ENCODE results near the gene SLC25A21. TPM values are rescaled to one million over a fixed set of nuclear protein-coding genes. Genes with fewer than 3 reads are reported as not detected.

SLC25A21 gene
- total RNA-seq, 1 donor from 2014 or later, result 1.2 TPM

- Mint-ChIP-seq H3K4me1 (ENCODE audit: unreplicated experiment) (no peaks in the 10 kb centered on the region), H3K4me3 (ENCODE audit: unreplicated experiment) (no peak overlapping the region), H3K27ac (ENCODE audit: unreplicated experiment) (no peak overlapping the region), H3K36me3 (ENCODE audit: low read depth, unreplicated experiment) (no peaks in the 10 kb centered on the region), H3K9me3 (ENCODE audit: unreplicated experiment) (no peaks in the 10 kb centered on the region), H3K27me3 (ENCODE audit: unreplicated experiment) (no peaks in the 10 kb centered on the region)
- no peak for DNase-seq (ENCODE audit: low spot score)
- no peak for TF ChIP-seq CTCF (IDR thresholded peaks at IDR 0.05; ENCODE audit: unreplicated experiment)
Measured at GRCh38 chr14:36781897-36782296, 390.5 kb downstream of the SLC25A21 start.

DNA sequence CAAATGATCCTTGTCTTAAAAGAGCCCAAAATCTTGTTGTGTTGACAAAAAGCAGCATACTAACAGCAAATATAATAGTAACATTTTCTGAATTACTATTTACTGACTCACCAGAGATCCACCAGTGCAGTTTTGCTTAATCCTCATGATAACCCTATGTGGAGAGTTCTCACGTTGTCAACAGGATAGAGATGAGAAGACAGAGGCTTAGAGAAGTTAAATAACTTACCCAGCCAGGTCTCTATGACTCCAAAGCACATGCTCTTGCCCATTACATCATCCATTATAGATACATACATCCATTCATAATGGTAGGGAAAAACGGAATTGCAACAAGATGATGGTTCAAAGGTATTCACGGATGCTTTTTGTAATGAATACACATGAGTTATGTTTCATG is 398.8 kb downstream of the SLC25A21 start:
- Mint-ChIP-seq H3K27me3 (ENCODE audit: unreplicated experiment) (no peaks in the 10 kb centered on the region), H3K4me3 (ENCODE audit: unreplicated experiment) (no peak overlapping the region), H3K4me1 (ENCODE audit: unreplicated experiment) (no peaks in the 10 kb centered on the region), H3K36me3 (ENCODE audit: low read depth, unreplicated experiment) (no peaks in the 10 kb centered on the region), H3K9me3 (ENCODE audit: unreplicated experiment) (no peaks in the 10 kb centered on the region), H3K27ac (ENCODE audit: unreplicated experiment) (no peak overlapping the region)
- TF ChIP-seq CTCF (IDR thresholded peaks at IDR 0.05; ENCODE audit: unreplicated experiment), result no peak
- DNase-seq (ENCODE audit: low spot score), result no peak

DNA sequence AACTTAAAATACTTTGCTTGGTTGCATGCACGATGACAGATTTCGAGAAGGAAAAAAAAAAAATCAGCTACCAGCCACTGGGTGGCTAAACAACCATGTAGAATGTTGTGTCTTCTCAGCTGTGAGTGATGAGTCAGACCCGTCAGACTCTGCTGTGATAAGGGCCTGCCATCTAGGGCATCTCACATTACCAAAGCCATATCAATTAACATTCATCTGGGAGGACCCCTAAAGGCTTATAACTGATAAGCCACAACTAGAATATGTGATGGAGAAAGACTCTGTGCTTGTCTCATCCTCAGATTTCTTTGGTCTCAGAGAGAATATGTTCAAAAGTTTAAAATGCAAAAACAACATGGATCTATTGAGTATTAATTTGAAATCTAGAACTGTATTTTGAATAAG is 399.3 kb downstream of the SLC25A21 start:
- Mint-ChIP-seq H3K4me3 (ENCODE audit: unreplicated experiment) (no peak overlapping the region), H3K9me3 (ENCODE audit: unreplicated experiment) (no peaks in the 10 kb centered on the region), H3K36me3 (ENCODE audit: low read depth, unreplicated experiment) (no peaks in the 10 kb centered on the region), H3K27ac (ENCODE audit: unreplicated experiment) (no peak overlapping the region), H3K4me1 (ENCODE audit: unreplicated experiment) (no peaks in the 10 kb centered on the region), H3K27me3 (ENCODE audit: unreplicated experiment) (no peaks in the 10 kb centered on the region)
- no peak for DNase-seq (ENCODE audit: low spot score)
- TF ChIP-seq CTCF (IDR thresholded peaks at IDR 0.05; ENCODE audit: unreplicated experiment), result no peak

DNA sequence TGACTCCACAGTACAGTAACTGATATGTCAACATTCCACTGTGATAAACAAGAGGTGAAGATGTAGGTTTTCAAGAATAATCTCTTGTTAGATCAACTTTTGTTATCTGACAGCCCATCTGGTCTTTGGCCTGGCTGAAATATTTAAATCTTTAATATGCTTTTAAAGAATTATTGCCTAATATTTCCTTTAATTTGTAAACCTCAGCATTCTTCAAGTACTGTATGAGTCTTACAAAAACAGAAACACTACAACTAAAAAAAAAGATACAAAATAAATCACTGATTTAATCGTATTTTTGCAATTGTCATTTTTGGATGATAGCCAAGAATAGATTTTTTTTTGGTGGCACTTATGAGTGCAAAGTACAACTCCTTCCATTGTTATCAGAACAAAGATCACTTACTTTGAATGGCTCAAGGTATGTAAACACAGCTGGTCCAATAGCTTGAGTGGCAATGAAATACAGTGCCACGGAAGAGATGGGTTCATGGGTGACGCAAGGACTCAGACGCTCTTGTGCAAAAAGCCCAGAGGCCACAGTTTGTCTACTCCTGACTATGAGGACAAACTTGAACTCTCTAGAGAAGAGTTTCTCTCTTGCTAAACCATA is 401.3 kb downstream of the SLC25A21 start:
- no peak for TF ChIP-seq CTCF (IDR thresholded peaks at IDR 0.05; ENCODE audit: unreplicated experiment)
- Mint-ChIP-seq H3K4me1 (ENCODE audit: unreplicated experiment) (no peaks in the 10 kb centered on the region), H3K4me3 (ENCODE audit: unreplicated experiment) (no peak overlapping the region), H3K36me3 (ENCODE audit: low read depth, unreplicated experiment) (no peaks in the 10 kb centered on the region), H3K27me3 (ENCODE audit: unreplicated experiment) (no peaks in the 10 kb centered on the region), H3K27ac (ENCODE audit: unreplicated experiment) (no peak overlapping the region), H3K9me3 (ENCODE audit: unreplicated experiment) (no peaks in the 10 kb centered on the region)
- no peak for DNase-seq (ENCODE audit: low spot score)

- no peaks in the 10 kb centered on the region for H3K9me3 Mint-ChIP-seq (ENCODE audit: unreplicated experiment)
- H3K36me3 Mint-ChIP-seq (ENCODE audit: low read depth, unreplicated experiment), result no peaks in the 10 kb centered on the region
- no peak overlapping the region for H3K27ac Mint-ChIP-seq (ENCODE audit: unreplicated experiment)
- DNase-seq (ENCODE audit: low spot score), result no peak
- no peak for TF ChIP-seq CTCF (IDR thresholded peaks at IDR 0.05; ENCODE audit: unreplicated experiment)
- peaks cover 3% of the 10 kb centered on the region for H3K27me3 Mint-ChIP-seq (ENCODE audit: unreplicated experiment)
- H3K4me1 Mint-ChIP-seq (ENCODE audit: unreplicated experiment), result peaks cover 12% of the 10 kb centered on the region
- no peak overlapping the region for H3K4me3 Mint-ChIP-seq (ENCODE audit: unreplicated experiment)
Measured at GRCh38 chr14:36768638-36769337, 403.6 kb downstream of the SLC25A21 start.

All from endothelial cell (in vitro differentiated cells).